TTC549 (cell line): ENCODE data around the gene SCAF1.

Experiments used
- FAIRE-seq: peaks from 2 replicates; lab custom pipeline; 2012; peaks lifted over from hg19 to GRCh38; lab: Jason Lieb, UNC

SCAF1 gene

DNA sequence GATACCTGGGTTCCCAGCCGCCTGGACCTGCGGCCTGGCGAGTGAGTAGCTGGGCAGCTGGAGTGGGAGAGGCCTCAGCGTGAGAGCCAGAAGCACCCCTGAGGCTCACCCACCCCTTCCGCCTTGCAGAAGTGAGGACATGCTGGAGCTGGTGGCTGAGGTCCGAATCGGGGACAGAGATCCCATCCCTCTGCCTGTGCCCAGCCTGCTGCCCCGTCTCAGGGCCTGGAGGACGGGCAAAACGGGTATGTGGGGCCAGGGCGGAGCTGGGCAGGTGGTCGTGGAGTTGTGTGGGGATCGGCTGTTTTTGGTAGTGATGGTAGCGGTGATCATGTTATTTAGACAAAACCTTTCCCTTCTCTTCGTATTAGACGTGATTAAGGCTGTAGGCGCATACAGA, 4.6 kb downstream of the SCAF1 start:
- no peak for FAIRE-seq

DNA sequence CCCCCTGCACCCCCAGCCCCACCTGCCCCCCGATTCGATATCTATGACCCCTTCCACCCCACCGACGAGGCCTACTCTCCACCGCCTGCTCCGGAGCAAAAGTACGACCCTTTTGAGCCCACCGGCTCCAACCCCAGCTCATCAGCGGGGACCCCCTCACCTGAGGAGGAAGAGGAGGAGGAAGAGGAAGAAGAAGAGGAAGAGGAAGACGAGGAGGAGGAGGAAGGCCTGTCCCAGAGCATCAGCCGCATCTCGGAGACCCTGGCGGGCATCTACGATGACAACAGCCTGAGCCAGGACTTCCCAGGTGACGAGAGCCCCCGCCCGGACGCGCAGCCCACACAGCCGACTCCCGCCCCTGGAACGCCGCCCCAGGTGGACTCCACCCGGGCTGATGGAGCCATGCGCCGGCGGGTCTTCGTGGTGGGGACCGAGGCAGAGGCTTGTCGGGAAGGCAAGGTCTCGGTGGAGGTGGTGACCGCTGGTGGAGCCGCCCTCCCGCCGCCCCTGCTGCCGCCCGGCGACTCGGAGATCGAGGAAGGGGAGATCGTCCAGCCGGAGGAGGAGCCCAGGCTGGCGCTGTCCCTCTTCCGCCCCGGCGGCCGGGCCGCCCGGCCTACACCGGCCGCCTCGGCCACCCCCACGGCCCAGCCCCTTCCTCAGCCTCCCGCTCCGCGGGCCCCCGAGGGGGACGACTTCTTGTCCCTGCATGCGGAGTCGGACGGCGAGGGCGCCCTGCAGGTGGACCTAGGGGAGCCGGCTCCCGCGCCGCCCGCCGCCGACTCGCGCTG, 9.2 kb downstream of the SCAF1 start:
- FAIRE-seq, result no peak

DNA sequence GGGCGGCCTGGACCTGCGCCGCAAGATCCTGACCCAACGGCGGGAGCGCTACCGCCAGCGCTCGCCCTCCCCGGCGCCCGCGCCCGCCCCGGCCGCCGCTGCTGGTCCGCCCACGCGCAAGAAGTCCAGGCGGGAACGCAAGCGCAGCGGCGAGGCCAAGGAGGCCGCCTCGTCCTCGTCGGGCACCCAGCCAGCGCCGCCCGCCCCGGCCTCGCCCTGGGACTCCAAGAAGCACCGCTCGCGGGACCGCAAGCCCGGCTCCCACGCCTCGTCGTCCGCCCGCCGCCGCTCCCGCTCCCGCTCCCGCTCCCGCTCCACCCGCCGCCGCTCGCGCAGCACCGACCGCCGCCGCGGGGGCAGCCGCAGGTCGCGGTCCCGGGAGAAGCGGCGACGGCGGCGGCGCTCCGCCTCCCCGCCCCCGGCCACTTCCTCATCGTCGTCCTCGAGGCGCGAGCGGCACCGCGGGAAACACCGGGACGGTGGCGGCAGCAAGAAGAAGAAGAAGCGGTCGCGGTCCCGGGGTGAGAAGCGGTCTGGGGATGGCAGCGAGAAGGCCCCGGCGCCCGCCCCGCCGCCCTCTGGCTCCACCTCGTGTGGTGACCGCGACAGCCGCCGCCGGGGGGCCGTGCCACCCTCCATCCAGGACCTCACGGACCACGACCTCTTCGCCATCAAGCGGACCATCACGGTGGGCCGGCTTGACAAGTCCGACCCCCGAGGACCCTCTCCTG, 10.0 kb downstream of the SCAF1 start:
- no peak for FAIRE-seq

DNA sequence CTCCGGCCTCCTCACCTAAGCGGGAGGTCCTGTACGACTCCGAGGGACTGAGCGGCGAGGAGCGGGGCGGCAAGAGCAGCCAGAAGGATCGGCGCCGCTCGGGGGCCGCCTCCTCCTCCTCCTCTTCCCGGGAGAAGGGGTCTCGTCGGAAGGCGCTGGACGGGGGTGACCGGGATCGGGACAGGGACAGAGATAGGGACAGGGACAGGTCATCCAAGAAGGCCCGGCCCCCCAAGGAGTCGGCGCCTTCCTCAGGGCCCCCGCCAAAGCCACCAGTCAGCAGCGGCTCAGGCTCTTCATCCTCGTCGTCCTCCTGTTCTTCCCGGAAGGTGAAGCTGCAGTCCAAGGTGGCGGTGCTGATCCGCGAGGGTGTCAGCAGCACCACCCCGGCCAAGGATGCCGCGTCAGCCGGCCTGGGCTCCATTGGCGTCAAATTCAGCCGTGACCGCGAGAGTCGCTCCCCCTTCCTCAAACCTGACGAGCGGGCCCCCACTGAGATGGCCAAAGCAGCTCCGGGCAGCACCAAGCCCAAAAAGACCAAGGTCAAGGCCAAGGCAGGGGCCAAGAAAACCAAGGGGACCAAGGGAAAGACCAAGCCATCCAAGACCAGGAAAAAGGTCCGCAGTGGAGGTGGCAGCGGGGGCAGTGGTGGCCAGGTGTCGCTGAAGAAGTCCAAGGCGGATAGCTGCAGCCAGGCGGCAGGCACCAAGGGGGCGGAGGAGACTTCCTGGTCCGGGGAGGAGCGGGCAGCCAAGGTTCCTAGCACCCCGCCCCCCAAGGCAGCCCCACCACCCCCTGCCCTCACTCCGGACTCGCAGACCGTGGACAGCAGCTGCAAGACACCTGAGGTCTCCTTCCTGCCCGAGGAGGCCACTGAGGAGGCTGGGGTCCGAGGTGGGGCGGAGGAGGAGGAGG, 10.8 kb downstream of the SCAF1 start:
- FAIRE-seq, result no peak

DNA sequence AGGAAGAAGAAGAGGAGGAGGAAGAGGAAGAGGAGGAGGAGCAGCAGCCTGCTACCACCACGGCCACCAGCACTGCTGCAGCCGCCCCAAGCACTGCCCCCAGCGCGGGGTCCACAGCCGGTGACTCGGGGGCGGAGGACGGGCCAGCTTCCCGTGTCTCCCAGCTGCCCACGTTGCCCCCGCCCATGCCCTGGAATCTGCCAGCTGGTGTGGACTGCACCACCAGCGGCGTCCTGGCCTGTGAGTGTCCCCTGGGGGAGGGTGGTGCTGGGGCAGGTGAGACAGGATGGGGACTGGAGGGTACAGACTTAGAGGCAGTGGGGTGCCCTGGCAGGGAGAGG, 11.4 kb downstream of the SCAF1 start:
- FAIRE-seq, result no peak

DNA sequence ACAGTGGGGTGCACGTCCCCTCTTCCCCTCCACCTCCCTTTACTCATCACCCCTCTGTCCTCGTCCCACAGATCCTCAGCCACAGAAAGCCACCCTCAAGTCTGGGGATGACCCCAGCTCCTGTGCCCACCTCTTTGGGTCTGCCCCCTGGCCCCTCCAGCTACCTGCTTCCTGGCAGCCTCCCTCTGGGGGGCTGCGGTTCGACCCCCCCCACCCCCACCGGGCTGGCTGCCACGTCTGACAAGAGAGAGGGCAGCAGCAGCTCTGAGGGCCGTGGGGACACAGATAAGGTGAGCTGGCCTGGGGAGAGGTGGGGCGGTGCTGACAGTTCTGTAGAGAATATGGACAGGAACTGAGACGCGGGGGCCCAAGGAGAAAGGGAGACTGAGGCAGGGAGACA, 12.6 kb downstream of the SCAF1 start:
- FAIRE-seq, result no peak

DNA sequence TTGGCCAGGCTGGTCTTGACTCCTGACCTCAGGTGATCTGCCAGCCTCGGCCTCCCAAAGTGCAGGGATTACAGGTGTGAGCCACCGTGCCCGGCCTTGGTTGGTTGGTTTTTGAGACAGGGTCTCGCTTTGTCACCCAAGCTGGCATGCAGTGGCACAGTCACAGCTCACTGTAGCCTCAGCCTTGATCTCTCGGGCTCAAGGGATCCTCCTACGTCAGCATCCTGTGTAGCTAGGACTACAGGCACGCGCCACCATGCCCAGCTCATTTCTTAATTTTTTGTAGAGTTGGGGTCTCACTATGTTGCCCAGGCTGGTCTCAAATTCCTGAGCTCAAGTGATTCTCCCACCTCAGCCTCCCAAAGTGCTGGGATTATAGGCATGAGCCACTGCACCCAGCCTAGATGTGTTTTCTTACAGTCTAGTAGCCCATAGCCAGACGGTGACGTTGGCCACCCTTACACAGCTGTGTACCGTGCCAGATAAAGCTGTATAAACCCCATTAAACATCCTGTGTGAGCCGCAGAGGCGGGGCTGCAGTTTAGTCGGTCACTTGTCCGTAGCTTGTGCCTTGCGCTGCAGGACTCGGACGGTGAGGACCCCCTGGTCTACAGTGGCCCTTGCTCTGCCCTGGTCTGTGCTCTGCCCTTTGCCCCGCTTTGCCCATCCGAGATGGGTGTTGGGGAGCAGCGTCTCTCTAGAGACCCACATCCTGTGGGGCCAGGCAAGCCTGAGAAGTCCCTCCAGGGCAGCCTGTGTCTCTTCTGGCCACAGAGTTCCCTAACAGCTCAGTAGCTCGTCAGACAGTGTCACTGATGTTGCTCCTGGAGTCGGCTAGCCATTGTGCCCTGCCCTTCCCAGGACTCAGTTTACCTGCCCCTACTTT, 13.8 kb downstream of the SCAF1 start:
- no peak for FAIRE-seq

DNA sequence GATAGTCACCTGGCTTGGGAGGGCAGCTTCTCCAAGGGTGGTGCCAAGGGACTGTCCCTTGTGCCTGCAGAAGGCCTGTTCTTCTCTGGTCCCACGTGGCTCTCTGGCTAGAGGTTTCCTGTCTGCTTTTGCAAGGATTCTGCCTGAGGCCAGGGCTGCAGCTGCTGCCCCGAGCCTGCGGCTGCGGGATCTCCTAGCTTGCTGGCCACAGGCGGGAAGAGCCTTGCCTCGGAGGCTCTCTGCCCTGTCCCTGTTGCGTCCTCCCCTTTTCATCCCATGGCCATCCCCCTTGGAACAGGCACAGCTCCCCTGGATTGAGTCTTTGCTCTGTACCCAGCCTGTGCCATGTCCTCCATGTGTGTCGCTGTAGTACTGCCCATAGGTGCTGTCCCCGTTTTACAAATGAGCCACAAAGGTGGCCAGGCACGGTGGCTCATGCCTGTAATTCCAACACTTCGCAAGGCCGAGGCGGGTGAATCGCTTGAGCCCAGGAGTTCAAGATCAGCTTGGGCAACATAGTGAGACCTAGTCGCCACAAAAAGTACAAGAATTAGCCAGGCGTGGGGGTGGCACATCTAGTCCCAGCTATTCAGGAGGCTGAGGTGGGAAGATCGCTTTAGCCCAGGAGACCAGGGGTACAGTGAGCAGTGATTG, 14.6 kb downstream of the SCAF1 start:
- FAIRE-seq, result no peak

DNA sequence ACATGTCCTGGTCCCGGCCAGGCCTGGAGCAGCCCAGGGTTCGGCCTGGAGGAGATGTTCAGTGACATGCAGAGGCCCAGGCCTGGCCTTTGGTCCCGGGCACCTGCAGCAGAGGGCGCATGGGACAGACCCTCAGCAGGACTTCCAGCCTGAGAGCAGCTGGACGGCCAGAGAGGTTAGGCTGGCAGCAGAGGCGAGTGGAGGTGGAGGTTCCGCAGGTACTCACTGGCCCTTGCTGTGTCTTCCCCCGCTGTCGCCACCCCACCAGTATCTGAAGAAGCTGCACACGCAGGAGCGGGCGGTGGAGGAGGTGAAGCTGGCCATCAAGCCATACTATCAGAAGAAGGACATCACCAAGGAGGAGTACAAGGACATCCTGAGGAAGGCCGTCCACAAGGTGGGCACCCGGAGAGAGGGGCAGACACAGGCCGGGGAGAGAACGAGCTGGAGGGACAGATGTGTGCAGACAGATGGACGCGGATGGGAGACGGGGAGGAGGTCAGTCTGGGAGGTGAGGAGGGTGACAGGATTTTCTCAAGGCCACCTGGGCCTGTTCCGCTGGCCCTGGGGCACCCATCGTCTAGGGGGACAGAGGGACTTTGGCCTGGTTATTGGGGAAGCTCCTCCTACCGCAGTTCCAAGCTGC, 15.6 kb downstream of the SCAF1 start:
- FAIRE-seq, result no peak

DNA sequence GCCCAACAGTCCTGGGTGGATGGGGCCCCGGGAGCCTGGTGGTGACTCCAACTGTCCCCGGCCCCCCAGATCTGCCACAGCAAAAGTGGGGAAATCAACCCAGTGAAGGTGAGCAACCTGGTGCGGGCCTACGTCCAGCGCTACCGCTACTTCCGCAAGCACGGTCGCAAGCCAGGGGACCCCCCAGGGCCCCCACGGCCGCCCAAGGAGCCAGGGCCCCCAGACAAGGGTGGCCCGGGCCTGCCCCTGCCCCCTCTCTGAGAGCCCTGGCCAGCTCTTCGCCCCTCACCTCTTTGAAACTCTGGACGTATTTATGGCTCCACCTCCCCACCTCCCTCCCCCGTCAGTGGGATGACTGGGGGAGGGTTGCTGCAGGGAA, 16.1 kb downstream of the SCAF1 start:
- no peak for FAIRE-seq

DNA sequence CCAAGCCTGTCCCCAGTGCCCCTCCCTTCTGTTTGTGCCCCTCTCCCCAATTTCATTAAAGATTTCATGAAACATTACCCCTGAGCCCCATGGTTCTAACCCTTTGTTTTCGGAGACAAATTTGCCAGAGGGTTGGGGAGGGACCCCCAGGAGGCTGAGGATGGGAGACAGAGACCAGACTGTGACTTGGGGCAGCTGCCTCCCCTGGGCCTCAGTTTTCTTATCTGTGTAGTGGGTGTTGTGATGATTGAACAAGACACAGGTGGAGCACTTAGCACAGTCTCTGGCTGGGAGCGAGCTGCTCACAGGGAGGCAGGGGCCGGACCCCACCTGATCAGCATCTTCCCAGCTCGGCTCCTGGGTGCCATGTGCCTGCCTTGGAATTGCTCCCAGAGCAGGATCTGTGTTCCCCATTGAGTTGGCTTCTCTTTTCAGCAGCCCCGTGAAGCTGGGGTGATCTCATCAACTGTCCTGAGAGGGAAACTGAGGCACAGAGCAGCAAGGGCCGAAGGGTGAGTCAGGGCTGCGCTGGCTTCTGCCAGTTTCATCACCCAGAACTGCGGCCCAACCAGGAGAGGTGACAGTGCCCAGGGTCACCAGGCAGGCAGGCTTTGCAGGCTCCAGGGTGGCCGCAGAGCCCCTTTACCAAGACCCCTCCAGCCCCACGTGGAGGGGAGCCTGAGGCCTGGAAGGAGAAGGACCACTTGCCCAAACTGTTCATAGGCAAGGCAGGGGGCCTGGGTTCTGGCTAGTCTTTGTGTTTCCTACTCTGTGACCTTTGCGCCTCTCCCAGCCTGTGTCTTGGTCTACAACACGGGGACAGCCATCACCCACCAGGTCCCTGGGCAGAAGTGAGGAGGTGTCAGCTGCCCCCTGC, 16.8 kb downstream of the SCAF1 start:
- no peak for FAIRE-seq

DNA sequence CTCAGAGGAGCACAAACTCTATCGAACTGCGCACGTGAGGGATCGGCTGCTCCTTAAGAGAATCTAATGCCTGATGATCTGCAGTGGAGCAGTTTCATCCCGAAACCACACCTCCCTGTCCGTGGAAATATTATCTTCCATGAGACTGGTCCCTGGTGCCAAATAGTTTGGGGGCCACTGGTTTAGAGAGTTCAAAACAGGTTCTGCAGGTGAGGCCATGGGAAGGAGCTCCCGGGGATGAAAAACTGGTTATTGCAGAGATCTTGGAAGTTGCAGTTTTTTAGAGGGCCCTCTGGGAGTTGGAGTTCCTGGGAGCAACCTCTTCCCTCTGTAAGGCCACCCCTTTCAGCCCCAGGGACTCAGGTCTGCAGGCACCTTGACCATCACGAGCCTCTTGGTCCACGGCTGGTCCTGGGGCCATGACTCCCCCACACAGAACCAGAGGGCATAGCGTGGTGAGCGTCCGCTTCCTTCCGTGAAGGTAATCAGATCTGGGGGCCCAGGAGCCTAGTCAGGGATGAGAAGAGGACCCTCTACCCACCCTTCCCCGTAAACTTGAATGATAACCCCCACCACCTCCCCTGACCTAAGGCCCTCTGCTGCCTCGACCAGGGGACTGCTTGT, 18.4 kb downstream of the SCAF1 start:
- no peak for FAIRE-seq

DNA sequence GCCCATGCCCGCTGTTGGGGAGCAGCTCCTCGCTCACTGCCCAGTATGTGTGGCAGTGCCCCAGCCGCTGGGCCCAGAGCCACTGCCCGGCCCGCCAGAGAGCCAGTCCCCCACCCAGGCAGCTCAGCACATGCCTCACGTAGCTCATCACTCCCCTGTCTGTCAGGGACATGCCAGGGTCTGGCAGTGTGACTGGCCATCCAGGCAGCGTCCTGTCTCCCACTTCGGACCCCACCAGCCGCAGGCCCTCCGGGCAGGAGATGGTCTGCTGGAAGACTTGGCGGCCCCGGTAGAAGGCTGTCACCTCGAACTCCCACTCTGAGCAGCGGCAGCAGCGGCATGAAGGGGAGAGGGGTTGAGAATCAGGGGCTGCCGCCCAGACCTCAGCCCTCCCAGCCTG, 20.0 kb downstream of the SCAF1 start:
- FAIRE-seq, result no peak

DNA sequence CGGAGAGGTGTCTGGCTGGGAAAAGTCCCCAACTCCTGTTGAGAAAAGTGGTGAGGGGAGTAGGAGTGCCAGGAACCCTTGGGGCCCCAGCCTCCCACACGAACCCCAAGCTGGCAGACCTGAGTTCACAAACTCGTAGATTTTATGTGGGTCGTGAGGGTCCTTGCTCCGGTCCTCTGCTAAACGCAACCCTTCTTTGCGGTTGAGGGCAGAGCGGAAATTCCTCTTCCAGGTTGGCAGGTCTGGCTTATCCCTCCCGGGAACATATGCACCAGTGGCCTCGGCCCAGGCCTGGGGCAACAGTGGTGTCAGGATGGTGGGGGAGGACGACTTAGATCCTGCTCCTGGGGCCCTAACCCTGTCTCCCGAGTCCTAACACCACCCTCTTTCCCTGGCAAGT, 21.2 kb downstream of the SCAF1 start:
- FAIRE-seq, result no peak

DNA sequence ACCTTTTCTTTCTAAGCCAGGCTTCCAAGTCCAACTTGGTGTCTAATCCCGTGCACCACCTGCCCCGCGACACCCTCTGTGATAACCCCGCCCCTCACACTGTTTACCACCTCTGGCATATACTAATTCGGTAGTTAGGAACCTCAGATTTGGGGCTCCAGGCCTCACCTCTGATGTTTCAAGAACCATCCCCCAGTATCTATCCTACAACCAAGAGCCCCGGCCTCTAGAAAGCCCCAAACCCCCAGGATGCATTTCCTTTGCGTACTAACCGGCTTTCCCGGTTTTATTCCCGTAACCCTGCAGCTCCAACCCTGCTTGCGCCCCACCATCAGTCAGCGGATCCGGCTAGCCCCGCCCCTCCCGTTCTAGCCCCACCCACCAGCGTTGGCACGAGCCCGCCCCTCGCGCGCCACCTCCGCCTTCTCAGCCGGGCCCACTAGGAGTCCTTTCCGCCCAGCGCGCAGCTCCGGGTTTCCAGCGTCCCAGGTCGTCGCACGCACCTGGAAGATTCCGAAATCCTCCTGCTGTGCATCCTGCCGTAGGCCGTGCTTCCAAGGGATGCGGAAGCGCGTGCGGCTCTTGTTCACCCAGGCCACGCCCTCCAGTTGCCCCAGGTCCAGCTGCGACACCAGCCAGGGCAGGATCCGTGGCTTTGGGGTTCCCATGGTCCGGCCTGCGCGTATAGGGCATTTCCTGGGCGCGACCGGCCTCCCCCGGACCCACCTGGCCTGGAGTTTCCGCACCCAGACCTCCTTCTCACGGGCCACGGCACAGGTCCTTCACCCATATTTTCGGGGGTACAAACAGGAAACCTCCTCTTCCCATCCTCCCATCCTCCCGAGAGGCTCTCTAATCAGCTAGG, 22.4 kb downstream of the SCAF1 start:
- no peak for FAIRE-seq

DNA sequence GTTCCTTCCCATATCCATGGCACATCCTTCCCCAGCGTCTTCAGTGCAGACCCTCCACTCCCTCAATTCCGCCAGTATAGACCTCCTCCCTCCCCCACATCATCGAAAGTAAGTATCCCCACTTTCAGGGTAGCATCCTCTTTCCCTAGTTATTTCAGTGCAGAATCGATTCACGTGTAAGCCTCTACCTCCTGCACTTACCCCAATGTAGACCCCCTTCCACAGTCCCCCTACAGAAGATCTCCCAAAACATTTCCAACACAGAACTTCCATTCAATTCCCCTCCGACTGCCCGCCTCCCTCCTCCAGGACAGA, 23.0 kb downstream of the SCAF1 start:
- FAIRE-seq, result no peak

DNA sequence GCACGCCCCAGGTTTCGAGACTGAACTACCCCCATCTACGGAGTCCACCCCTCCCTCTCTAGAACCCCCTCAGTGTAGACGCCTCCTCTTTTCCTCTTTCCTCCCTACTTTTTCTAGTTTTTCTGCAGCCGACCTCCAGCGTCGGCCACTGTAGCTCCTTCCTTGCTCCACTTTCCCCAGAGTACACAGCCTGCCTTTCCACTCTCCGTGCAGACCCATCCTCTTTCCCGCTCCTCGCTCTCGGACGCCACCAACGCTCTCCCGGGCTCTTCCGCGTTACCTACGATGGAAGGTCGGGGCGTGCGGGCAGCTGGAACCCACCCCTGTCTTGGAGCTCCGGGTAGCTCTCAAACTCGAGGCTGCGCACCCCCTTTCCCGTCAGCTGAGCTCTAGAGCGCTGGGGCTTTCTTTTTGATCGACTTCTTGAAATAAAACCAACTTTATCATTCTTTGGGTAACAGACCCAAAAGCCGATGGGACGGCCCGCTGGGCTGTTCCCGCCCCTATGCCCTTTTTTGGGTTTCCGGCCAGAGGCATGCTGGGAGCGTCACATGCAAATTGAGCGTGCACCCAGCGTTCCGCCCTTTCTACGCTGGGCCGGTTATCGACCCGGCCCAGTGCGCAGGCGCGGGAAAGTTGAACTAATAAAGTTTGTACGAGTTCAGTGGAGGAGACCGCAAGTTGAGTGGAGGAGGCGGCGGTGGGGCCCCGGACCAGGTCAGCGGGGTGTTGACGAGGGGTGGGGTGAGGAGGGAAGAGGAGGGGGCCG, 23.5 kb downstream of the SCAF1 start, which contains the start of the genes BCL2L12 and IRF3:
TSS of gene BCL2L12 (plus strand) at position 583 of the 769 bp plus-strand sequence. CDS start 760 bp downstream, outside the sequence.
TSS of gene IRF3 (minus strand) at position 507 of the 769 bp plus-strand sequence. CDS start 1,019 bp downstream, outside the sequence.
- FAIRE-seq, result peak; percentile 88

DNA sequence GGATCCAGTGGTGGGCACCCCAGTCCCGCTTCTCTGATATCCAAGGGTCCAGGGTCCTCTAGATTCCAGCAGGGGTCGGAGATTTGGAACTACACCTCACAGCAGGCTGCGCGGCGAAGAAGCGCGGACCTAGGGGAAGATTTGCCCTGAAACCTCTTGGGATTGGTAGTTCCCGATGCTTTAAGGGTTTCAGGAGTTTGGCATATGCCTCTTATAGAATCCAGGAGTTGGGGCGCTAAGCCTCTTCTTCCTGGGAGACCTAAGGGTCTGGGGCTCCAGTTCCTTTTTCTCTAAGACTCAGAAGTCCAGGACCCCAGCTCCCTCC, 24.1 kb downstream of the SCAF1 start:
- FAIRE-seq, result no peak
